SU-DHL-6 (cell line): ENCODE measurements around the gene SHISA7.
A peak's percentile ranks its signal among the peaks of the same experiment; 100 is the strongest.
"Not testable (repeated sequence)": the region's sequence is repeated elsewhere in the genome, so short reads cannot be mapped to it uniquely, and the experiment has no call there.

Source experiments
- H2AFZ ChIP-seq: fragments of 200-600 bp; sonication (generic); 2 replicates; pipeline ENCODE4 v1.6.1; 2014; ENCODE audit warnings: low read depth, mild to moderate bottlenecking, moderate library complexity, mixed read lengths, antibody characterized with exemption, low read length; ENCODE audit not compliant: severe bottlenecking
- H3F3A ChIP-seq: fragments of 200-600 bp; shearing (Covaris generic); 2 replicates; pipeline ENCODE4 v1.6.0; 2016; ENCODE audit warnings: antibody characterized with exemption, mild to moderate bottlenecking; ENCODE audit not compliant: insufficient read depth
- H3K27ac ChIP-seq: fragments of 200-600 bp; sonication (generic); 2 replicates; pipeline ENCODE4 v1.5.1; 2016; ENCODE audit warnings: low read depth, mild to moderate bottlenecking, low read length, moderate library complexity, mixed read lengths
- H3K27me3 ChIP-seq: fragments of 200-600 bp; sonication (generic), shearing (Covaris generic); 2 replicates; pipeline ENCODE4 v1.6.0; 2014; ENCODE audit warnings: mild to moderate bottlenecking, low read length
- H3K36me3 ChIP-seq: fragments of 200-600 bp; sonication (generic); 2 replicates; pipeline ENCODE4 v1.6.1; 2014; ENCODE audit warnings: mild to moderate bottlenecking, low read length, mixed read lengths
- H3K4me2 ChIP-seq: fragments of 300-600, 200-600 bp; shearing (Covaris generic), sonication (generic); 2 replicates; pipeline ENCODE4 v1.6.0; 2014; ENCODE audit warnings: low read length, low read depth, mild to moderate bottlenecking; ENCODE audit not compliant: poor library complexity, severe bottlenecking
- H3K4me3 ChIP-seq: fragments of 200-600 bp; sonication (generic); 2 replicates; pipeline ENCODE4 v1.5.1; 2014; ENCODE audit warnings: antibody characterized with exemption, low read length, mild to moderate bottlenecking, mixed read lengths; ENCODE audit not compliant: insufficient read depth, poor library complexity, severe bottlenecking
- H3K79me2 ChIP-seq: fragments of 200-600 bp; sonication (generic); 2 replicates; pipeline ENCODE4 v1.6.1; 2014; ENCODE audit warnings: mild to moderate bottlenecking, low read length, moderate library complexity; ENCODE audit not compliant: insufficient read depth
- H3K9ac ChIP-seq: fragments of 200-600 bp; sonication (generic); 2 replicates; pipeline ENCODE4 v1.7.0; 2014; ENCODE audit warnings: mild to moderate bottlenecking, low read length
- H3K9me2 ChIP-seq: fragments of 200-600 bp; sonication (generic); replicated peaks from 2 replicates; pipeline ENCODE4 v1.6.1; 2014; ENCODE audit warnings: low read length; ENCODE audit not compliant: insufficient read depth
- H3K9me3 ChIP-seq: fragments of 200-600 bp; sonication (generic); 2 replicates; pipeline ENCODE4 v1.6.1; 2014; ENCODE audit warnings: low read length, mixed read lengths; ENCODE audit not compliant: insufficient read depth
- H4K20me1 ChIP-seq: fragments of 200-600 bp; sonication (generic); 2 replicates; pipeline ENCODE4 v1.6.1; 2014; ENCODE audit warnings: low read depth, mild to moderate bottlenecking, antibody characterized with exemption, low read length, moderate library complexity, mixed read lengths
- CTCF ChIP-seq: fragments of 200-600 bp; sonication (generic); IDR thresholded peaks from one replicate; pipeline ENCODE4 v1.5.1; 2017; ENCODE audit warnings: antibody characterized with exemption, mild to moderate bottlenecking, low read length, moderate library complexity; ENCODE audit not compliant: insufficient read depth, poor library complexity, severe bottlenecking
- EZH2phosphoT487 ChIP-seq: fragments of 200-600 bp; sonication (generic), shearing (Covaris generic); conservative IDR thresholded peaks from 2 replicates; pipeline ENCODE4 v1.6.1; 2018; ENCODE audit warnings: mild to moderate bottlenecking, antibody characterized with exemption, low read length, moderate library complexity, mixed read lengths

Gene SHISA7

GRCh38 chr19:55418185-55418584, 24.9 kb downstream of the SHISA7 start:
- H3K36me3 ChIP-seq, result no peaks in the 10 kb centered on the region
- H2AFZ ChIP-seq, result no peak overlapping the region

GRCh38 chr19:55410168-55410567, 32.9 kb downstream of the SHISA7 start:
- no peaks in the 10 kb centered on the region for H3K9me2 ChIP-seq
- TF ChIP-seq CTCF (no peak), EZH2phosphoT487 (no peak)
- 0 out of 2 replicates have a peak, but pooled peaks cover 4% of the 10 kb centered on the region for H3K27me3 ChIP-seq

More at GRCh38 chr19:55418185-55418584, 24.9 kb downstream of the SHISA7 start:
- Histone ChIP-seq H3K27me3 (no peaks in the 10 kb centered on the region), H3K9me2 (no peaks in the 10 kb centered on the region), H3K4me2 (no peak overlapping the region), H3K9me3 (0 out of 2 replicates have a peak, but pooled peaks cover 5% of the 10 kb centered on the region), H3K27ac (no peak overlapping the region), H3K4me3 (no peak overlapping the region), H4K20me1 (no peaks in the 10 kb centered on the region), H3F3A (no peaks in the 10 kb centered on the region), H3K79me2 (no peaks in the 10 kb centered on the region), H3K9ac (no peak overlapping the region)
- TF ChIP-seq EZH2phosphoT487, result no peak
- peak; percentile 54 for TF ChIP-seq CTCF

GRCh38 chr19:55409179-55409578, 33.9 kb downstream of the SHISA7 start:
- Histone ChIP-seq H3K79me2 (peaks cover 22% of the 10 kb centered on the region), H4K20me1 (peaks cover 12% of the 10 kb centered on the region), H3K36me3 (peaks cover 19% of the 10 kb centered on the region)
- not testable (repeated sequence) for H3F3A ChIP-seq, H3K9ac ChIP-seq, H2AFZ ChIP-seq, H3K4me2 ChIP-seq, H3K27me3 ChIP-seq, H3K27ac ChIP-seq, H3K9me2 ChIP-seq, H3K9me3 ChIP-seq, H3K4me3 ChIP-seq

More at GRCh38 chr19:55410168-55410567, 32.9 kb downstream of the SHISA7 start:
- no peak overlapping the region for H3K4me2 ChIP-seq
- H3F3A ChIP-seq, result no peaks in the 10 kb centered on the region; the same call in 1 of the 2 replicates
- no peak overlapping the region for H3K9ac ChIP-seq
- H2AFZ ChIP-seq, result no peak overlapping the region
- no peak overlapping the region for H3K4me3 ChIP-seq
- H3K36me3 ChIP-seq, result peaks cover 15% of the 10 kb centered on the region
- no peaks in the 10 kb centered on the region for H3K9me3 ChIP-seq
- peaks cover 22% of the 10 kb centered on the region for H3K79me2 ChIP-seq
- H3K27ac ChIP-seq, result no peak overlapping the region
- H4K20me1 ChIP-seq, result peaks cover 12% of the 10 kb centered on the region

GRCh38 chr19:55408533-55408872, 34.6 kb downstream of the SHISA7 start:
- peak overlapping the region; percentile 31 for H3K4me3 ChIP-seq
- no peaks in the 10 kb centered on the region for H3K9me3 ChIP-seq
- H4K20me1 ChIP-seq, result peaks cover 15% of the 10 kb centered on the region
- peak overlapping the region; percentile 23; the same call in 1 of the 2 replicates for H3K9ac ChIP-seq
- TF ChIP-seq CTCF, result no peak
- no peak for TF ChIP-seq EZH2phosphoT487
- peak overlapping the region; percentile 49 for H2AFZ ChIP-seq
- peaks cover 23% of the 10 kb centered on the region for H3K36me3 ChIP-seq
- H3K9me2 ChIP-seq, result no peaks in the 10 kb centered on the region
- peaks cover 22% of the 10 kb centered on the region for H3K79me2 ChIP-seq
- peak overlapping the region; percentile 97 for H3K27ac ChIP-seq
- H3K4me2 ChIP-seq, result peak overlapping the region; percentile 60
- 0 out of 2 replicates have a peak, but pooled peaks cover 4% of the 10 kb centered on the region for H3K27me3 ChIP-seq
- peaks cover under 1% of the 10 kb centered on the region; the same call in 1 of the 2 replicates for H3F3A ChIP-seq
